HepG2 (cell line): Measurements from ENCODE around the gene COQ7. TPM values are rescaled to one million over a fixed set of nuclear protein-coding genes. Genes with fewer than 3 reads are reported as not detected.
A peak's percentile ranks its signal among the peaks of the same experiment; 100 is the strongest.

Source experiments
- HDAC2 ChIP-seq: sonication (generic); formaldehyde crosslinking; IDR thresholded peaks from 2 replicates; pipeline ENCODE4 v1.4.0; 2020; ENCODE audit warnings: missing genetic modification reagents
- HNF1A ChIP-seq, 2 experiments: sonication (generic) in 1 of 2; formaldehyde crosslinking in 1 of 2; IDR thresholded peaks; 2 replicates each; pipeline versions ENCODE4 v1.4.0 to v1.6.1; 2016 to 2020; ENCODE audit warnings: borderline replicate concordance in 1 of 2, low read depth in 1 of 2, mild to moderate bottlenecking in 1 of 2, missing genetic modification reagents in 1 of 2
- ISL2 ChIP-seq: sonication (generic); formaldehyde crosslinking; IDR thresholded peaks from 2 replicates; pipeline ENCODE4 v1.5.0; 2020; ENCODE audit warnings: missing genetic modification reagents
- KDM2A ChIP-seq: sonication (generic); formaldehyde crosslinking; IDR thresholded peaks from 2 replicates; pipeline ENCODE4 v1.4.0; 2020; ENCODE audit warnings: low read depth, missing genetic modification reagents, borderline replicate concordance
- MAZ ChIP-seq, 2 experiments: sonication (generic) in 1 of 2; formaldehyde crosslinking in 1 of 2; IDR thresholded peaks; 2 replicates each; pipeline versions ENCODE4 v1.5.0 to v1.6.1; 2012 to 2020; ENCODE audit warnings: low read depth in 2 of 2, mild to moderate bottlenecking in 2 of 2, borderline replicate concordance in 1 of 2, improper control_type of control experiment in 1 of 2, low read length in 1 of 2, missing genetic modification reagents in 1 of 2, moderate library complexity in 1 of 2
- MXD1 ChIP-seq: sonication (generic); formaldehyde crosslinking; IDR thresholded peaks from 2 replicates; pipeline ENCODE4 v1.4.0; 2020; ENCODE audit warnings: mild to moderate bottlenecking, missing genetic modification reagents
- RXRB ChIP-seq: IDR thresholded peaks from 2 replicates; pipeline ENCODE4 v1.6.1; 2016; ENCODE audit warnings: borderline replicate concordance, missing genetic modification reagents, missing compliant biosample characterization
- TAF15 ChIP-seq: fragments of 200-400 bp; formaldehyde crosslinking; IDR thresholded peaks from one replicate; pipeline ENCODE4 v1.6.1; 2018; ENCODE audit warnings: mild to moderate bottlenecking, low read depth, low read length; ENCODE audit not compliant: poor library complexity, severe bottlenecking
- ZFY ChIP-seq: sonication (generic); formaldehyde crosslinking; IDR thresholded peaks from 2 replicates; pipeline ENCODE4 v1.4.0; 2020; ENCODE audit warnings: missing genetic modification reagents
- ZMYM4 ChIP-seq: sonication (generic); formaldehyde crosslinking; IDR thresholded peaks from 2 replicates; pipeline ENCODE4 v1.8.1; 2023; ENCODE audit warnings: mild to moderate bottlenecking, missing genetic modification reagents
- ZNF101 ChIP-seq: sonication (generic); formaldehyde crosslinking; IDR thresholded peaks from 2 replicates; pipeline ENCODE4 v1.4.0; 2020; ENCODE audit warnings: mild to moderate bottlenecking, low read depth, missing genetic modification reagents, borderline replicate concordance
- ZNF567 ChIP-seq: sonication (generic); formaldehyde crosslinking; IDR thresholded peaks from 2 replicates; pipeline ENCODE4 v1.8.1; 2023; ENCODE audit warnings: mild to moderate bottlenecking, missing genetic modification reagents, borderline replicate concordance
- ZNF740 ChIP-seq: sonication (generic); formaldehyde crosslinking; IDR thresholded peaks from 2 replicates; pipeline ENCODE4 v1.4.0; 2020; ENCODE audit warnings: missing genetic modification reagents
- polyA plus RNA-seq, 8 experiments: library from polyadenylated mRNA; depleted of rRNA in 3 of 8; stranded (reverse) in 7 of 8; unstranded in 1 of 8; fragments of >200 nt; fragmentation: Illumina TruSeq in 4 of 8; extraction: Trizol in 4 of 8; gene quantifications; 2 replicates each; pipeline versions ENCODE4 v1.2.1 to v1.2.3, GENCODE V29; 2011 to 2016; ENCODE audit warnings: low read depth in 4 of 8, missing spikeins in 1 of 8, mixed read lengths in 1 of 8; ENCODE audit not compliant: insufficient read depth in 1 of 8
- total RNA-seq, 5 experiments: library from RNA; depleted of rRNA; stranded (reverse); fragments of >200 nt; fragmentation: Illumina TruSeq; extraction: Trizol; gene quantifications; 2 replicates each; pipeline ENCODE4 v1.2.3, GENCODE V29; 2016; ENCODE audit warnings: low read depth in 1 of 5
- TF ChIP-seq, protein P1 (sequence below): sonication (generic); formaldehyde crosslinking; IDR thresholded peaks from 2 replicates; pipeline ENCODE4 v1.4.0; 2020; ENCODE audit warnings: missing genetic modification reagents
- TF ChIP-seq, protein P2 (sequence below): IDR thresholded peaks from 2 replicates; pipeline ENCODE4 v1.6.1; 2016

The COQ7 gene
- total and polyA plus RNA-seq, 2 of the 13 experiments (the other 11 are each of a cell fraction or from before 2014, with no cell fraction given) = 20.1 to 45.7 TPM

DNA sequence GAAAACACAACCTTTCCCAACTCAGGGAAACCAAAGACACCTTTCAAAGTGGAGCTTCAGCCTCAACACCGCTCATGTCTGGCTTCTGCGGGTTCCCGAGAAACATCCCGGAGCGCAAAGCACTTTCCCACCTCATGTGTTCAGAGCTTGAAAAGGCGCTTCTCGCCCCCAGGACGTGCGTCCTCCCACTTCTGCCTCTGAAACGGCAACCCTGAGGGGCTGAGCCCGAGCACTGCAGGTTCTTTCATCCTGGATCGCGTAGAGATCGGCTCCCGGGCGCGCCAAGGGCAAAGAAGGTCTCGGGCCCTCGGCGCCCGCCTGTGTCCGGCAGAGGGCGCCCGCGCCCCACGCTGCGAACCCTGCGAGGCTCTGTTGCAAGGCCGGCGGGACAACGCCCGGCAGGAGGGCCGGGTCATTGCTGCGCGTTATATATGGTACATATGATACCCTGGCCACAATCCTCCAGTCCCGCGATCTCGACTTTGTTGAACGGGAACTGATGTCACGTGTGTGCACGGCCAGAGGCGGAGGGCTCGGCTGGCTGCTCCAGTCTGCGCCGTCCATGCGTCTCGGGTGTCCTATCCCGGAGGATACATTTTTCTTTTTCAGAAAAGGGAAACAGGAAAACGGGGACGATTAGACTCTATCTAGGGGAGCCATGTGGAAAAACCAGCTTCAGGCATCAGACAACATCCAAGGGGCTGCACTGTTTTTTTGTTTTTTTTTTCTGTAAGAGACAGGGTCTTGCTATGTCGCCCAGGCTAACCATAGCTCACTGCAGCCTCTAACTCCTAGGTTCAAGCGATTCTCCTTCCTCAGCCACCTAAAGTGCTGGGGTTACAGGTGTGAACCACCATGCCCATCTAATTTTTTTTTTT lies 19.1 kb downstream of the COQ7 start (continued):
- TF ChIP-seq RXRB = peak; percentile 63; the same call in 1 of the 2 replicates
- TF ChIP-seq, protein P1, sequence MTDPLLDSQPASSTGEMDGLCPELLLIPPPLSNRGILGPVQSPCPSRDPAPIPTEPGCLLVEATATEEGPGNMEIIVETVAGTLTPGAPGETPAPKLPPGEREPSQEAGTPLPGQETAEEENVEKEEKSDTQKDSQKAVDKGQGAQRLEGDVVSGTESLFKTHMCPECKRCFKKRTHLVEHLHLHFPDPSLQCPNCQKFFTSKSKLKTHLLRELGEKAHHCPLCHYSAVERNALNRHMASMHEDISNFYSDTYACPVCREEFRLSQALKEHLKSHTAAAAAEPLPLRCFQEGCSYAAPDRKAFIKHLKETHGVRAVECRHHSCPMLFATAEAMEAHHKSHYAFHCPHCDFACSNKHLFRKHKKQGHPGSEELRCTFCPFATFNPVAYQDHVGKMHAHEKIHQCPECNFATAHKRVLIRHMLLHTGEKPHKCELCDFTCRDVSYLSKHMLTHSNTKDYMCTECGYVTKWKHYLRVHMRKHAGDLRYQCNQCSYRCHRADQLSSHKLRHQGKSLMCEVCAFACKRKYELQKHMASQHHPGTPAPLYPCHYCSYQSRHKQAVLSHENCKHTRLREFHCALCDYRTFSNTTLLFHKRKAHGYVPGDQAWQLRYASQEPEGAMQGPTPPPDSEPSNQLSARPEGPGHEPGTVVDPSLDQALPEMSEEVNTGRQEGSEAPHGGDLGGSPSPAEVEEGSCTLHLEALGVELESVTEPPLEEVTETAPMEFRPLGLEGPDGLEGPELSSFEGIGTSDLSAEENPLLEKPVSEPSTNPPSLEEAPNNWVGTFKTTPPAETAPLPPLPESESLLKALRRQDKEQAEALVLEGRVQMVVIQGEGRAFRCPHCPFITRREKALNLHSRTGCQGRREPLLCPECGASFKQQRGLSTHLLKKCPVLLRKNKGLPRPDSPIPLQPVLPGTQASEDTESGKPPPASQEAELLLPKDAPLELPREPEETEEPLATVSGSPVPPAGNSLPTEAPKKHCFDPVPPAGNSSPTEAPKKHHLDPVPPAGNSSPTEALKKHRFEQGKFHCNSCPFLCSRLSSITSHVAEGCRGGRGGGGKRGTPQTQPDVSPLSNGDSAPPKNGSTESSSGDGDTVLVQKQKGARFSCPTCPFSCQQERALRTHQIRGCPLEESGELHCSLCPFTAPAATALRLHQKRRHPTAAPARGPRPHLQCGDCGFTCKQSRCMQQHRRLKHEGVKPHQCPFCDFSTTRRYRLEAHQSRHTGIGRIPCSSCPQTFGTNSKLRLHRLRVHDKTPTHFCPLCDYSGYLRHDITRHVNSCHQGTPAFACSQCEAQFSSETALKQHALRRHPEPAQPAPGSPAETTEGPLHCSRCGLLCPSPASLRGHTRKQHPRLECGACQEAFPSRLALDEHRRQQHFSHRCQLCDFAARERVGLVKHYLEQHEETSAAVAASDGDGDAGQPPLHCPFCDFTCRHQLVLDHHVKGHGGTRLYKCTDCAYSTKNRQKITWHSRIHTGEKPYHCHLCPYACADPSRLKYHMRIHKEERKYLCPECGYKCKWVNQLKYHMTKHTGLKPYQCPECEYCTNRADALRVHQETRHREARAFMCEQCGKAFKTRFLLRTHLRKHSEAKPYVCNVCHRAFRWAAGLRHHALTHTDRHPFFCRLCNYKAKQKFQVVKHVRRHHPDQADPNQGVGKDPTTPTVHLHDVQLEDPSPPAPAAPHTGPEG (CRISPR knock-in tag) = peak; percentile 84
- no peak for TF ChIP-seq ZNF740 (CRISPR knock-in tag)
- TF ChIP-seq MXD1 (CRISPR knock-in tag) = peak; percentile 72; the same call in 1 of the 2 replicates
- TF ChIP-seq, protein P2, sequence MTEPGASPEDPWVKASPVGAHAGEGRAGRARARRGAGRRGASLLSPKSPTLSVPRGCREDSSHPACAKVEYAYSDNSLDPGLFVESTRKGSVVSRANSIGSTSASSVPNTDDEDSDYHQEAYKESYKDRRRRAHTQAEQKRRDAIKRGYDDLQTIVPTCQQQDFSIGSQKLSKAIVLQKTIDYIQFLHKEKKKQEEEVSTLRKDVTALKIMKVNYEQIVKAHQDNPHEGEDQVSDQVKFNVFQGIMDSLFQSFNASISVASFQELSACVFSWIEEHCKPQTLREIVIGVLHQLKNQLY = peak; percentile 50; the same call in 1 of the 2 replicates
- TF ChIP-seq KDM2A (CRISPR knock-in tag) = peak; percentile 99
- 0 out of 2 replicates have a peak, but pooled peaks have one; percentile 18 for TF ChIP-seq MAZ (IDR thresholded peaks at IDR 0.05; ENCODE audit: borderline replicate concordance, low read depth, low read length)
- peak; percentile 87 for TF ChIP-seq MAZ (CRISPR knock-in tag; IDR thresholded peaks at IDR 0.05; ENCODE audit: low read depth)
- peak; percentile 84 for TF ChIP-seq HDAC2 (CRISPR knock-in tag)
- peak; percentile 72 for TF ChIP-seq ZFY (CRISPR knock-in tag)
- peak; percentile 87 for TF ChIP-seq TAF15
- TF ChIP-seq ZMYM4 (CRISPR knock-in tag) = peak; percentile 89
- no peak for TF ChIP-seq HNF1A (IDR thresholded peaks at IDR 0.05; ENCODE audit: low read depth)
- TF ChIP-seq HNF1A (CRISPR knock-in tag; IDR thresholded peaks at IDR 0.05; ENCODE audit: borderline replicate concordance) = peak; percentile 45; the same call in 1 of the 2 replicates
- peak; percentile 74 for TF ChIP-seq ZNF567 (CRISPR knock-in tag)
- TF ChIP-seq ZNF101 (CRISPR knock-in tag) = no peak
- TF ChIP-seq ISL2 (CRISPR knock-in tag) = peak; percentile 84
